C4-2B (cell line): ENCODE results near the gene PROSER3.
A peak's percentile ranks its signal among the peaks of the same experiment; 100 is the strongest.

Experiments used
- H3K27ac ChIP-seq: fragments of 450-650 bp; 2 replicates; pipeline ENCODE4 v1.5.1; 2017
- CTCF ChIP-seq: fragments of 450-650 bp; conservative IDR thresholded peaks from 2 replicates; pipeline ENCODE4 v1.5.1; 2017; ENCODE audit warnings: mild to moderate bottlenecking
- ZFX ChIP-seq: fragments of 450-650 bp; IDR thresholded peaks from 2 replicates; pipeline ENCODE4 v1.6.1; 2017

The PROSER3 gene

GRCh38 chr19:35736913-35737886, 20.8 kb upstream of the PROSER3 start:
- no peak for TF ChIP-seq ZFX
- TF ChIP-seq CTCF, result no peak
- no peak overlapping the region for H3K27ac ChIP-seq

- no peak for TF ChIP-seq ZFX
- no peak for TF ChIP-seq CTCF
- H3K27ac ChIP-seq, result no peak overlapping the region
Measured at GRCh38 chr19:35738021-35738886, 19.7 kb upstream of the PROSER3 start.

- no peak overlapping the region for H3K27ac ChIP-seq
- TF ChIP-seq CTCF (no peak), ZFX (no peak)
Measured at GRCh38 chr19:35738887-35739229, 19.1 kb upstream of the PROSER3 start.

GRCh38 chr19:35739275-35740107, 18.5 kb upstream of the PROSER3 start:
- TF ChIP-seq CTCF, result no peak
- TF ChIP-seq ZFX, result no peak
- H3K27ac ChIP-seq, result peak overlapping the region; percentile 77

GRCh38 chr19:35740108-35740422, 17.9 kb upstream of the PROSER3 start:
- TF ChIP-seq CTCF (no peak), ZFX (no peak)
- peak overlapping the region; percentile 77 for H3K27ac ChIP-seq

GRCh38 chr19:35740423-35741202, 17.4 kb upstream of the PROSER3 start:
- TF ChIP-seq CTCF, result no peak; the same call in 1 of the 2 replicates
- TF ChIP-seq ZFX, result no peak
- peak overlapping the region; percentile 77 for H3K27ac ChIP-seq
